ENCODE data around the gene SLC18B1.

Gene SLC18B1

DNA sequence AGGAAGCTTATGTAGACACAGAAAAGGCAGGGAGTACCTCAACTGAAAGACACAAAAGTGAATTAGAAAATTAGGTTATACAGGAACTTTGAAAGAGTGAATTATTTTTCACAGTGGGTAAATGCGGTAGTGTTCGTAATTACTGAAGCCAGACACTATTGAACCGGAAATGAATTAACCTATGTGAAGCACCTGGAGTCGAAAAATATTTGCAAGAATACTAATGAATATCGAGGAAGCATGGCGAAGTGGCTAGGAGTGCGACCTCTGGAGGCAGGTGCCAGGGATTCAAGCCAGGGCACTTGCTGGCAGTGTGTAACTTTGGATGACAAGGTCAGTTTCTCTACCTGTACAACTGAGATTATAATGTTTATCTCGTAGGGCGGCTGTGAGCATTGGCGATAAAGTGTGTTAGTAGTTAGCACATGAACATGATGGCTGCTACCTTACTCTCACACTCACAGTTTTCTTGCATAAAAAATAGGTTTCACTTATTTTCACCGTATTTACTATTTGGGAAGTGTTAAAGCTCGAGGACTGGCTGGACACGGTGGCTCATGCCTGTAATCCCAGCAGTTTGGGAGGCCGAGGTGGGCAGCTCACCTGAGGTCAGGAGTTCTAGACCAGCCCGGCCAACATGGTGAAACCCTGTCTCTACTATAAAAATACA is 567 bp upstream of the SLC18B1 start:
- peak; percentile 94; the same call in 2 of the 3 replicates for ATAC-seq
- TF ChIP-seq ZNF8 (CRISPR knock-in tag; IDR thresholded peaks at IDR 0.05) (no peak), TOX (CRISPR knock-in tag; IDR thresholded peaks at IDR 0.05; ENCODE audit: borderline replicate concordance) (no peak), ESRRG (CRISPR knock-in tag; IDR thresholded peaks at IDR 0.05) (no peak), ZC3H10 (CRISPR knock-in tag; IDR thresholded peaks at IDR 0.05) (no peak), ZNF70 (CRISPR knock-in tag; IDR thresholded peaks at IDR 0.05) (no peak), GLIS3 (CRISPR knock-in tag; IDR thresholded peaks at IDR 0.05) (no peak), PPARA (CRISPR knock-in tag; IDR thresholded peaks at IDR 0.05; ENCODE audit: borderline replicate concordance) (no peak), TCF4 (CRISPR knock-in tag; IDR thresholded peaks at IDR 0.05; ENCODE audit: borderline replicate concordance) (no peak), ZFP3 (CRISPR knock-in tag; IDR thresholded peaks at IDR 0.05) (no peak), ISL1 (CRISPR knock-in tag; IDR thresholded peaks at IDR 0.05) (no peak)
- TF ChIP-seq, protein P1, sequence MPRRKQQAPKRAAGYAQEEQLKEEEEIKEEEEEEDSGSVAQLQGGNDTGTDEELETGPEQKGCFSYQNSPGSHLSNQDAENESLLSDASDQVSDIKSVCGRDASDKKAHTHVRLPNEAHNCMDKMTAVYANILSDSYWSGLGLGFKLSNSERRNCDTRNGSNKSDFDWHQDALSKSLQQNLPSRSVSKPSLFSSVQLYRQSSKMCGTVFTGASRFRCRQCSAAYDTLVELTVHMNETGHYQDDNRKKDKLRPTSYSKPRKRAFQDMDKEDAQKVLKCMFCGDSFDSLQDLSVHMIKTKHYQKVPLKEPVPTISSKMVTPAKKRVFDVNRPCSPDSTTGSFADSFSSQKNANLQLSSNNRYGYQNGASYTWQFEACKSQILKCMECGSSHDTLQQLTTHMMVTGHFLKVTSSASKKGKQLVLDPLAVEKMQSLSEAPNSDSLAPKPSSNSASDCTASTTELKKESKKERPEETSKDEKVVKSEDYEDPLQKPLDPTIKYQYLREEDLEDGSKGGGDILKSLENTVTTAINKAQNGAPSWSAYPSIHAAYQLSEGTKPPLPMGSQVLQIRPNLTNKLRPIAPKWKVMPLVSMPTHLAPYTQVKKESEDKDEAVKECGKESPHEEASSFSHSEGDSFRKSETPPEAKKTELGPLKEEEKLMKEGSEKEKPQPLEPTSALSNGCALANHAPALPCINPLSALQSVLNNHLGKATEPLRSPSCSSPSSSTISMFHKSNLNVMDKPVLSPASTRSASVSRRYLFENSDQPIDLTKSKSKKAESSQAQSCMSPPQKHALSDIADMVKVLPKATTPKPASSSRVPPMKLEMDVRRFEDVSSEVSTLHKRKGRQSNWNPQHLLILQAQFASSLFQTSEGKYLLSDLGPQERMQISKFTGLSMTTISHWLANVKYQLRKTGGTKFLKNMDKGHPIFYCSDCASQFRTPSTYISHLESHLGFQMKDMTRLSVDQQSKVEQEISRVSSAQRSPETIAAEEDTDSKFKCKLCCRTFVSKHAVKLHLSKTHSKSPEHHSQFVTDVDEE (CRISPR knock-in tag; IDR thresholded peaks at IDR 0.05), result no peak
- TF ChIP-seq, protein P2, sequence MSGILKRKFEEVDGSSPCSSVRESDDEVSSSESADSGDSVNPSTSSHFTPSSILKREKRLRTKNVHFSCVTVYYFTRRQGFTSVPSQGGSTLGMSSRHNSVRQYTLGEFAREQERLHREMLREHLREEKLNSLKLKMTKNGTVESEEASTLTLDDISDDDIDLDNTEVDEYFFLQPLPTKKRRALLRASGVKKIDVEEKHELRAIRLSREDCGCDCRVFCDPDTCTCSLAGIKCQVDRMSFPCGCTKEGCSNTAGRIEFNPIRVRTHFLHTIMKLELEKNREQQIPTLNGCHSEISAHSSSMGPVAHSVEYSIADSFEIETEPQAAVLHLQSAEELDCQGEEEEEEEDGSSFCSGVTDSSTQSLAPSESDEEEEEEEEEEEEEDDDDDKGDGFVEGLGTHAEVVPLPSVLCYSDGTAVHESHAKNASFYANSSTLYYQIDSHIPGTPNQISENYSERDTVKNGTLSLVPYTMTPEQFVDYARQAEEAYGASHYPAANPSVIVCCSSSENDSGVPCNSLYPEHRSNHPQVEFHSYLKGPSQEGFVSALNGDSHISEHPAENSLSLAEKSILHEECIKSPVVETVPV (CRISPR knock-in tag; IDR thresholded peaks at IDR 0.05), result no peak
- TF ChIP-seq, protein P3, sequence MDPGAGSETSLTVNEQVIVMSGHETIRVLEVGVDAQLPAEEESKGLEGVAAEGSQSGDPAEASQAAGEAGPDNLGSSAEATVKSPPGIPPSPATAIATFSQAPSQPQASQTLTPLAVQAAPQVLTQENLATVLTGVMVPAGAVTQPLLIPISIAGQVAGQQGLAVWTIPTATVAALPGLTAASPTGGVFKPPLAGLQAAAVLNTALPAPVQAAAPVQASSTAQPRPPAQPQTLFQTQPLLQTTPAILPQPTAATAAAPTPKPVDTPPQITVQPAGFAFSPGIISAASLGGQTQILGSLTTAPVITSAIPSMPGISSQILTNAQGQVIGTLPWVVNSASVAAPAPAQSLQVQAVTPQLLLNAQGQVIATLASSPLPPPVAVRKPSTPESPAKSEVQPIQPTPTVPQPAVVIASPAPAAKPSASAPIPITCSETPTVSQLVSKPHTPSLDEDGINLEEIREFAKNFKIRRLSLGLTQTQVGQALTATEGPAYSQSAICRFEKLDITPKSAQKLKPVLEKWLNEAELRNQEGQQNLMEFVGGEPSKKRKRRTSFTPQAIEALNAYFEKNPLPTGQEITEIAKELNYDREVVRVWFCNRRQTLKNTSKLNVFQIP (CRISPR knock-in tag; IDR thresholded peaks at IDR 0.05; ENCODE audit: borderline replicate concordance, low read depth), result no peak

DNA sequence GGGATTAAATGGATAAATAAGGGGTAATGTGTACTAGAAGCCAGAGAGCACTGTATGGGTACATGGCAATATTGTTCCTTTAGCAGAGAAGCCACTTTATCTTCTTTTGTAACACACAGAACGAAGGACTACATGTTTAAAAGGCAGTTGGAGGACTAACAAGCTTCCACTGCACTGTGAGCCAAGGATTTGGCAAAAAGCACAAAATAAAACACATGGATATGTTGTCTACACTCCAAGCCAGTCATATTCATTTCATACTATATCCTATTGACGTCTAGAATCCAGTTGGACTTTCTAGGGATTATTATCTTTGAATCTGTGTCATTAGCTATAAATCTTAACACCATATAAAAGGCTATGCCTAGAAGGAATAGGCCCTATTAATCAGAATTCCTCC is 3.0 kb downstream of the SLC18B1 start:
- ATAC-seq, result no peak
- TF ChIP-seq RARB (CRISPR knock-in tag; IDR thresholded peaks at IDR 0.05) (no peak), OSR1 (CRISPR knock-in tag; IDR thresholded peaks at IDR 0.05) (no peak), ZC3H10 (CRISPR knock-in tag; IDR thresholded peaks at IDR 0.05) (no peak), ESRRG (CRISPR knock-in tag; IDR thresholded peaks at IDR 0.05) (no peak), ZNF565 (CRISPR knock-in tag; conservative IDR thresholded peaks at IDR 0.05; ENCODE audit: low read depth) (no peak), ARNTL (CRISPR knock-in tag; IDR thresholded peaks at IDR 0.05; ENCODE audit: borderline replicate concordance, low read depth) (no peak), GLIS3 (CRISPR knock-in tag; IDR thresholded peaks at IDR 0.05) (no peak), ZFP3 (CRISPR knock-in tag; IDR thresholded peaks at IDR 0.05) (no peak), TCF4 (CRISPR knock-in tag; IDR thresholded peaks at IDR 0.05; ENCODE audit: borderline replicate concordance) (no peak), CSDC2 (CRISPR knock-in tag; IDR thresholded peaks at IDR 0.05) (no peak), ZNF8 (CRISPR knock-in tag; IDR thresholded peaks at IDR 0.05) (no peak), SNAI2 (CRISPR knock-in tag; IDR thresholded peaks at IDR 0.05) (no peak), ISL1 (CRISPR knock-in tag; IDR thresholded peaks at IDR 0.05) (no peak), PPARA (CRISPR knock-in tag; IDR thresholded peaks at IDR 0.05; ENCODE audit: borderline replicate concordance) (no peak), BACH2 (CRISPR knock-in tag; IDR thresholded peaks at IDR 0.05; ENCODE audit: borderline replicate concordance) (no peak)
- TF ChIP-seq, protein P4, sequence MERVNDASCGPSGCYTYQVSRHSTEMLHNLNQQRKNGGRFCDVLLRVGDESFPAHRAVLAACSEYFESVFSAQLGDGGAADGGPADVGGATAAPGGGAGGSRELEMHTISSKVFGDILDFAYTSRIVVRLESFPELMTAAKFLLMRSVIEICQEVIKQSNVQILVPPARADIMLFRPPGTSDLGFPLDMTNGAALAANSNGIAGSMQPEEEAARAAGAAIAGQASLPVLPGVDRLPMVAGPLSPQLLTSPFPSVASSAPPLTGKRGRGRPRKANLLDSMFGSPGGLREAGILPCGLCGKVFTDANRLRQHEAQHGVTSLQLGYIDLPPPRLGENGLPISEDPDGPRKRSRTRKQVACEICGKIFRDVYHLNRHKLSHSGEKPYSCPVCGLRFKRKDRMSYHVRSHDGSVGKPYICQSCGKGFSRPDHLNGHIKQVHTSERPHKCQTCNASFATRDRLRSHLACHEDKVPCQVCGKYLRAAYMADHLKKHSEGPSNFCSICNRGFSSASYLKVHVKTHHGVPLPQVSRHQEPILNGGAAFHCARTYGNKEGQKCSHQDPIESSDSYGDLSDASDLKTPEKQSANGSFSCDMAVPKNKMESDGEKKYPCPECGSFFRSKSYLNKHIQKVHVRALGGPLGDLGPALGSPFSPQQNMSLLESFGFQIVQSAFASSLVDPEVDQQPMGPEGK (CRISPR knock-in tag; IDR thresholded peaks at IDR 0.05; ENCODE audit: borderline replicate concordance), result no peak
- TF ChIP-seq, protein P2 (CRISPR knock-in tag; IDR thresholded peaks at IDR 0.05), result no peak
- TF ChIP-seq, protein P5, sequence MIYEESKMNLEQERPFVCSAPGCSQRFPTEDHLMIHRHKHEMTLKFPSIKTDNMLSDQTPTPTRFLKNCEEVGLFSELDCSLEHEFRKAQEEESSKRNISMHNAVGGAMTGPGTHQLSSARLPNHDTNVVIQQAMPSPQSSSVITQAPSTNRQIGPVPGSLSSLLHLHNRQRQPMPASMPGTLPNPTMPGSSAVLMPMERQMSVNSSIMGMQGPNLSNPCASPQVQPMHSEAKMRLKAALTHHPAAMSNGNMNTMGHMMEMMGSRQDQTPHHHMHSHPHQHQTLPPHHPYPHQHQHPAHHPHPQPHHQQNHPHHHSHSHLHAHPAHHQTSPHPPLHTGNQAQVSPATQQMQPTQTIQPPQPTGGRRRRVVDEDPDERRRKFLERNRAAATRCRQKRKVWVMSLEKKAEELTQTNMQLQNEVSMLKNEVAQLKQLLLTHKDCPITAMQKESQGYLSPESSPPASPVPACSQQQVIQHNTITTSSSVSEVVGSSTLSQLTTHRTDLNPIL (CRISPR knock-in tag; IDR thresholded peaks at IDR 0.05; ENCODE audit: low read depth), result no peak
- TF ChIP-seq, protein P1 (CRISPR knock-in tag; IDR thresholded peaks at IDR 0.05), result no peak

All from SK-N-SH treated with all-trans-retinoic acid at 6 μM for 48 hours (cell line).